ENCODE measurements around the gene HOXA6. TPM values are rescaled to one million over a fixed set of nuclear protein-coding genes. Genes with fewer than 3 reads are reported as not detected.

HOXA6 gene
- total and polyA plus RNA-seq, 2 experiments from 2014 or later = not detected

GRCh38 chr7:27157702-27158431 lies 10.3 kb upstream of the HOXA6 start:
- no peak overlapping the region for H3K4me3 ChIP-seq
- TF ChIP-seq CTCF (IDR thresholded peaks at IDR 0.05; ENCODE audit: low read depth, low read length) = no peak
- no peak for DNase-seq (ENCODE audit: low read depth in 1 of 2, low spot score in 1 of 2)
- no peaks in the 10 kb centered on the region for H3K36me3 ChIP-seq
- no peak overlapping the region for H3K27ac ChIP-seq
- peaks cover 100% of the 10 kb centered on the region for H3K27me3 ChIP-seq
- H3K9me3 ChIP-seq (ENCODE audit: low read depth) = no peaks in the 10 kb centered on the region
- H3K4me1 ChIP-seq (ENCODE audit: low read depth) = no peaks in the 10 kb centered on the region

GRCh38 chr7:27156916-27157701 lies 9.5 kb upstream of the HOXA6 start:
- no peak for TF ChIP-seq CTCF (IDR thresholded peaks at IDR 0.05; ENCODE audit: low read depth, low read length)
- H3K4me3 ChIP-seq = no peak overlapping the region
- no peaks in the 10 kb centered on the region for H3K9me3 ChIP-seq (ENCODE audit: low read depth)
- peaks cover 100% of the 10 kb centered on the region for H3K27me3 ChIP-seq
- H3K27ac ChIP-seq = no peak overlapping the region
- H3K4me1 ChIP-seq (ENCODE audit: low read depth) = no peaks in the 10 kb centered on the region
- DNase-seq (ENCODE audit: low read depth in 1 of 2, low spot score in 1 of 2) = no peak
- H3K36me3 ChIP-seq = no peaks in the 10 kb centered on the region

GRCh38 chr7:27156508-27156898 lies 8.9 kb upstream of the HOXA6 start, which contains the start of gene HOXA7:
Gene HOXA7, minus strand, starts transcription at chr7:27156675. Its CDS starts 130 bp downstream, at chr7:27156545.
- no peak for DNase-seq (ENCODE audit: low read depth in 1 of 2, low spot score in 1 of 2)
- Histone ChIP-seq H3K9me3 (ENCODE audit: low read depth) (no peaks in the 10 kb centered on the region), H3K4me1 (ENCODE audit: low read depth) (no peaks in the 10 kb centered on the region), H3K4me3 (no peak within 1 kb of the TSS), H3K27ac (no peak within 1 kb of the TSS), H3K36me3 (no peaks in the 10 kb centered on the region), H3K27me3 (peaks cover 100% of the 10 kb centered on the region)
- no peak for TF ChIP-seq CTCF (IDR thresholded peaks at IDR 0.05; ENCODE audit: low read depth, low read length)

GRCh38 chr7:27155816-27156507 lies 8.4 kb upstream of the HOXA6 start:
- no peak for DNase-seq (ENCODE audit: low read depth in 1 of 2, low spot score in 1 of 2)
- no peaks in the 10 kb centered on the region for H3K4me1 ChIP-seq (ENCODE audit: low read depth)
- H3K4me3 ChIP-seq = no peak overlapping the region
- no peaks in the 10 kb centered on the region for H3K36me3 ChIP-seq
- peaks cover 100% of the 10 kb centered on the region for H3K27me3 ChIP-seq
- TF ChIP-seq CTCF (IDR thresholded peaks at IDR 0.05; ENCODE audit: low read depth, low read length) = no peak
- H3K27ac ChIP-seq = no peak overlapping the region
- no peaks in the 10 kb centered on the region for H3K9me3 ChIP-seq (ENCODE audit: low read depth)

- Histone ChIP-seq H3K36me3 (no peaks in the 10 kb centered on the region), H3K4me3 (no peak overlapping the region), H3K4me1 (ENCODE audit: low read depth) (no peaks in the 10 kb centered on the region)
Measured at GRCh38 chr7:27154901-27155815, 7.6 kb upstream of the HOXA6 start.

More at GRCh38 chr7:27154901-27155815, 7.6 kb upstream of the HOXA6 start:
- Histone ChIP-seq H3K27ac (no peak overlapping the region), H3K27me3 (peaks cover 100% of the 10 kb centered on the region), H3K9me3 (ENCODE audit: low read depth) (no peaks in the 10 kb centered on the region)
- TF ChIP-seq CTCF (IDR thresholded peaks at IDR 0.05; ENCODE audit: low read depth, low read length) = no peak
- no peak for DNase-seq (ENCODE audit: low read depth in 1 of 2, low spot score in 1 of 2)

Measured in cardiac muscle cell (in vitro differentiated cells and primary cell).